HuH-7 (cell line): Measurements from ENCODE around the gene FABP6.
A peak's percentile ranks its signal among the peaks of the same experiment; 100 is the strongest.
"Not testable (repeated sequence)": the region's sequence is repeated elsewhere in the genome, so short reads cannot be mapped to it uniquely, and the experiment has no call there.

Source experiments
- DNase-seq: peaks from one replicate; pipeline ENCODE4 v3.0.0; 2011; ENCODE audit warnings: low spot score

The FABP6 gene, protein sequence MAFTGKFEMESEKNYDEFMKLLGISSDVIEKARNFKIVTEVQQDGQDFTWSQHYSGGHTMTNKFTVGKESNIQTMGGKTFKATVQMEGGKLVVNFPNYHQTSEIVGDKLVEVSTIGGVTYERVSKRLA

GRCh38 chr5:160229190-160229742 lies at the start of gene FABP6:
FABP6 (plus strand) TSS chr5:160229506; CDS start chr5:160229558, 52 bp downstream.
- DNase-seq, result no peak

DNA sequence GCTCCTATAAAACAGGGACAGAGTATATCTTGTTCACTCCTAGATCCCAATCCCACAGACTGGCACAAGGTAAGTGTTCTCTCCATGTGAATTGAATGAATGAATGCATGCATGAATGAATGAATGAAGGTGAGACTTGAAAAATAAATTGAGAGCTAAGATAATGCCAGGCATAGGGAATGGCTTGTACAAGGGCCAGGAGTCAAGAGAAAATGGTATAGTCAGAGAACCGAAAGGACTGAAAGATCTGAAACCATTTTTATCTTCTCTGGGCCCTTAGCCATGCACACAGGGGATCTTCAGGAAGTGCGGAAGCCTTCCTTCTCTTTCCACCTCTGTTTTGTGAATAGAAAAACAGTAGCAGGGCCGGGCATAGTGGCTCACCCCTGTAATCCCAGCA lies 48.4 kb upstream of the FABP6 start:
- DNase-seq, result no peak

DNA sequence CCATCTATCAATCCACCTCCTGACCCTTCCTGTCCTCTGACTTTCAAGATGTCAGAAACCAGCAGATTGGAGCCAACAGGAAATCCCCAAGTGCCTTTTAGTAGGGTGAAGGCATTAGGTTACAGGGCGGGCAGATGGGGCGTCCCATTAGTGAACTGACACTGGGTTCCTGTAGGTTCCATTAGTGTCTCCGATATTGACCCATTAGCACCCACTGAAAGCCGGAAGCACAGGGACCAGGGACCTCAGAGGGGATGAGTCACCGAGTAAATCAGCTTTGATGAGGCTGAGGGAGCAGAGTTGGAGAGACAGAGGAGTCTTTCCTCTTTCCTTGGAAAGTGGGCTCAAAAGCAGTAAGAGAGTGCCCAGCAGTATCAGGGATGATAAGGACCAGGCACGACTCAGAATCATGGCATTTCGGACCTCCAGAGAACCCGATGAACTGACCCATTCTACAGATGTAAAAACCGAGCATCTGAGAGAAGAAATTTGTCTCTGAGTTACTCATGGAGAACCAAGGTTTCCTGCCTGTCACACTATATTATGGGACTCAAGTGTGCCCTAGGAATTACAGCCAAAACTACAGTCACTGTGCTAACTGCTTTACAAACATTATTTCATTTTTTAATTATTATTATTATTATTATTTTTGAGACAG lies 47.2 kb upstream of the FABP6 start:
- DNase-seq, result no peak

DNA sequence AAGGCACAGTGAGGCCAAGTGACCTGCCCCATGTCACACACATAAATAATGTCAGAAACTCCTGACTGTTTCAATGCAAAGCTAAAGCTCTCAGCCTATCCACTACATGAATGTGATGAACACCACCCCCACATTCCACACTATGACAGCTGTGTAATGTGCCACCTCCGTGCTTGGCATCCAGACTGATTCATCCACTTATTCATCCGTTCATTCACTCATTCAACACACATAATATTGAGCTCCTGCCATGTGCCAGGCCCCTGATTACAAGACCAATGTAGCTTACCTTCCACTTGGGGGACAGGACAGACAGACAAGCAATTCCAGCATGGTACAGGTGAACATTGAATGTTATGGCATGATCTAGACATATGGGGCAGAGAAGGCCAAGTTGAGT lies 46.2 kb upstream of the FABP6 start:
- no peak for DNase-seq

DNA sequence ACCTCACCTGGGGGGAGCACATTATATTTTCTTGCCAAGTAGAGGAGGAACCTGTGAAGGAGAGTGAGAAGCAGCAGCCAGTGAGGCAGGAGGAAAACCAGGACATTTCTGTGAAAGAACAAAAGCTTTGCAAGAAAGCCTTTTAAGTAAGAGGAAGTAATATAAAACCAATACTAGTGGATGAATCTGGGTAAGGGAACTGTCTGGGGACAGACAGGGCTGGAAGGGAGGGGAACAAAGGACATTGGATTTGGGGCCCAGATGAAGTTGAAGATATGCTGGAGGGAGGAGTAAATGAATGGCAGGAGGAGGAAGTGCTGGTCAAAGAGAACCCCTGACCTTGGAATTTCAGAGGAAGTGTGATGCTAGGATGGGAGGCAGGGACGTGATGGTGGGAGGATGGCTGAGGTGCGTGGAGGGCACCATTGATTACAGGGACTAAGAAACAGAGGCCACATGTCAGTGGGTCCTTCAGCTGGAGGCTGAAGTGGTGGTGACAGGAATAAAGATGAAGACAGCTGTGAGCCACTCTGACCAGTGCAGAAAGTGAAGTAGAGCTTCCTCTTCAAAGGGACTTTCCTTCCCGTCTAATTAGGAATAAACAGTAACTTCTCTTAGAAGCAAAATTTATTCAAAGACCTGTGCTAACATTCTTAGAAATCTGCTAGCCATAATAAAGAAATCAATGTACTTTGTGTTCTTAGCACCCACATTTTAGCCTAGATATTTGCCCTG lies 43.5 kb upstream of the FABP6 start:
- no peak for DNase-seq

- no peak for DNase-seq
These were observed 42.8 kb upstream of the FABP6 start for GRCh38 chr5:160186480-160186879.

- DNase-seq, result no peak
These were observed 42.2 kb upstream of the FABP6 start for GRCh38 chr5:160187091-160187490.

DNA sequence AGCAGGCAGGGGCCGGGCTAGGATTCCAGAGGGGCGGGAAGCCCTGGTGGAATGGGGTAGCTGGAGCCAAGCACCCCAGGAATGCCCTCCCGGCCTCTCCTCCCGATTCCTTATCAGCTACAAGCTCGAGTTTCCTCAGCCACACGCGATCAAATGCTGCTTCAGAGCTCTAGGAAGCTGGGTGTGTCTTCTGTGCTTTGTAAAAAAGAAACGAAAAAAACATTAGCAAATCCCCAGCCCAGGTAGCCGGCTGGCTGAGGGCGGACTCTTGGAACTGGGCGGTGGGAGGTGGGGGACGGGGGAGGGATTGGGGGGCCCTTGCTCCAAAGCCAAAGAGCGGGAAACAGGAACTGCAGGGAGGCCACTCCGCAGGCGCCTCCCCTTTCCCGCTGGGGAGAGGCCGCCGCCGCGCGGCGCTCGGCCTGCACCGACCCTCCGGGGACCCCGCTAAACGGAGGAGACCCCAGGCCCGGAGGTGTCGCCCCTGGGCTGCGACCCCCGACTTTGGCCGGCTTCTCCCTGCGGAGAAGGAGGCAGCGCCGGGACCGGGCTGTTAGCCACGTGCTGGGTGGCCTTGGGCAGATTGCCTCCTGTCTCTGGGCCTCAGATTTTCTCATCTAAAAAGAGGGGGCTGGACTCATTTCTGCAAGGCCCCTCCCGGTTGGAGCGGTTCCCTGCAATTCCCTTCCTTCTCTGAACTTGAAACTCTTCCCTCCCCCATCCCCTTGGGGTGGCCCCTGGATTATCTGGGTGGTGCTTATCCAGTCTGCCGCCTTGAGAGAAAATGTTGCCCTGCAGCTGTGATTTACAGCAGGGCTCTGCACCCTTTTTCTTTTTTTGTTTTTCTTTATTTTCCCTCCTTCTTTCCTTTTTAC lies 40.9 kb upstream of the FABP6 start:
- peak; percentile 64 for DNase-seq

DNA sequence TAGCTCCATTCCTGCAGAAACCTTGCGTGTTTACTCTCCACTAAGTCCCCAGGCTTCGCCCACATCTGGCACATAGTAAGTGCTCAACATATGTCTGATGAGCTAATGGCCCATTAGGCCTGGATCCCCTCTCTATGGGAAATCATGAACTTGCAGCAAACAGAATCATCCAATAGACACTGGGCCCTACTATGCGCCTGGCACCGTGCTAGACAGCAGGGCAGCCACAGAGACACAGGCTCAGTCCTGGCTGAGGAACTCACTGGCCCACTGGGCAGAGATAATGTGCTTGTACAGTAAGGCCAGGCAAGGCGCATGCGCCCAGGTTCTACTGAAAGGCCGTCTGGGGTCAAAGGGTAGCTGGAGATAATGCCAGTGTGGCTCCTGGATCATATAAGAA lies 36.9 kb upstream of the FABP6 start:
- no peak for DNase-seq

DNA sequence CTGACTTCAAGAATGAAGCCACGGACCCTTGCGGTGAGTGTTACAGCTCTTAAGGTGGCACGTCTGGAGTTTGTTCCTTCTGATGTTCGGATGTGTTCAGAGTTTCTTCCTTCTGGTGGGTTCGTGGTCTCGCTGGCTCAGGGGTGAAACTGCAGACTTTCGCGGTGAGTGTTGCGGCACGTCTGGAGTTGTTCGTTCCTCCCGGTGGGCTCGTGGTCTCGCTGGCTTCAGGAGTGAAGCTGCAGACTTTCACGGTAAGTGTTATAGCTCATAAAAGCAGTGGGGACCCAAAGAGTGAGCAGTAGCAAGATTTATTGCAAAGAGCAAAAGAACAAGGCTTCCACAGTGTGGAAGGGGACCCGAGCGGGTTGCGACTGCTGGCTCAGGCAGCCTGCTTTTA lies 36.2 kb upstream of the FABP6 start:
- not testable (repeated sequence) for DNase-seq

DNA sequence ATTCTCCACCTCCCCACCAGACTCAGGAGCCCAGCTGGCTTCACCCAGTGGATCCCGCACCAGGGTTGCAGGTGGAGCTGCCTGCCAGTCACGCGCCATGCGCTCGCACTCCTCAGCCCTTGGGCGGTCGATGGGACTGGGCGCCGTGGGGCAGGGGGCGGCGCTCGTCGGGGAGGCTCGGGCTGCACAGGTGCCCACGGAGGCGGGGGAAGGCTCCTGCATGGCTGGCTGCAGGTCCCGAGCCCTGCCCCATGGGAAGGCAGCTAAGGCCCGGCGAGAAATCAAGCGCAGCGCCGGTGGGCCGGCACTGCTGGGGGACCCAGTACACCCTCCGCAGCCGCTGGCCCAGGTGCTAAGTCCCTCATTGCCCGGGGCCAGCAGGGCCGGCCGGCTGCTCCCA lies 35.5 kb upstream of the FABP6 start:
- not testable (repeated sequence) for DNase-seq

- DNase-seq, result no peak
These were observed 31.8 kb upstream of the FABP6 start for GRCh38 chr5:160197341-160198144.

- DNase-seq, result no peak
These were observed 31.2 kb upstream of the FABP6 start for GRCh38 chr5:160198146-160198545.

GRCh38 chr5:160198841-160199409 lies 30.4 kb upstream of the FABP6 start:
- DNase-seq, result no peak

DNA sequence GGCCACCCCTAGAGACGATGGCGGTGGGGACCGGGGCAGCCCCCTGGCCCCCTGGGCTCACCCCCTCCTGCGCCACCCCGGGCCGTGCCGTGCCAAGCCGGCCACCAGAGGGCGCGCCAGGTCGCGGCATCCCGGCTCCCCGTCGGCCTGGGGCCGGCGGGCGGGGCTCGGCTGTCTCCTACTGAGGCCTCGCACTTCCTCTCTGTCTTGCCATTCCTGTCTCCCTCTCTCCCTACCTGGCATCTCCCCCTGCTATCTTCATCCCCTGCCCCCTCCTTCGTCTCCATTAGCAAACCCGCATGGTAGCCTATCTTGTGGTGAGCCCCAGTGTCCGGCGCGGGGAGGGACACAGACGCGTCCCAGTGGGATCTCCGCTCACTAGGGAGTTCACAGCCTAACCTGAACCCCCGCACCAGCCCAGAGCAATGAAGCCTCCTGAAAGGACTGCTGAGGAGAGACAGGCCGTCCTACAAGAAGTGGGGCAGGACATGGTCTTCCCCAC lies 29.8 kb upstream of the FABP6 start:
- peak; percentile 91 for DNase-seq

DNA sequence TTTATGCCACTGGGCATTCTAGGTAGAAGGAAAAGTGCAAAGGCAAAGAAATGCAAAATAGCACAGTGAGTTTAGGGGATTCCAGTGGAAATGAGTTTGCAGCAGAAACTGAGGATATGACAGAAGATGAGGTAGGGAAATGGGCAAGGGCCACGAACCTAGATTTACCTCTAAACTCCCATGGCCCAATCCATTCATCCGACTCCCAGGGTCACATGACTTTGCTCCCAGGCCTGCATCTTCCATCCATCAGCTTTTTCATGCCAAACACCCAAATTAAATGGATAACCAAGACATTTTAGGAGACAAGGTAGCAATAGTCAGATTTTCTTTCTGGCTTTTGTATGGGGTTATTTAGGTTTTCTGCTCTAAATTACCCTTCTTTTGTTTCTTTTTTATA lies 22.2 kb upstream of the FABP6 start:
- no peak for DNase-seq

DNA sequence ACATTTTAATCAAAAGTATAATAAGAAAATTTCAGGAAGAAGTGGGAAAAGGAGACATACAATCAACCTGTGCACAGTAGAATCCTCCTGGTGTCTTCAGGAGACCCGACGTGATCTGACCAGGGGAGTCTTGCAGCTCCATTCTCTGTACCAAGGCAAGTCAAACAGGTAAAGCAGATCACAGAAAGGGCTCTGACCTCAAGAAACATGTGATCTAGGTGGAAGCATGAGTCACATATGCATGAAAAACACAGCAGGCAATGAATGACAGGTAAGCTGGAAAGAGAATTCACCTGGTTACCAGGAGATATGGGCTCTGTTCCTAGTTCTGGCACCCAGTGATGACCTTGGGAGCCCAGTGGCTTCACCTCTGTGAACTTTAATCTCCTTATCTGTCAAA lies 19.4 kb upstream of the FABP6 start:
- DNase-seq, result no peak

- DNase-seq, result no peak
These were observed 18.7 kb upstream of the FABP6 start for GRCh38 chr5:160210606-160211005.

GRCh38 chr5:160211352-160211751 lies 18.0 kb upstream of the FABP6 start:
- no peak for DNase-seq

DNA sequence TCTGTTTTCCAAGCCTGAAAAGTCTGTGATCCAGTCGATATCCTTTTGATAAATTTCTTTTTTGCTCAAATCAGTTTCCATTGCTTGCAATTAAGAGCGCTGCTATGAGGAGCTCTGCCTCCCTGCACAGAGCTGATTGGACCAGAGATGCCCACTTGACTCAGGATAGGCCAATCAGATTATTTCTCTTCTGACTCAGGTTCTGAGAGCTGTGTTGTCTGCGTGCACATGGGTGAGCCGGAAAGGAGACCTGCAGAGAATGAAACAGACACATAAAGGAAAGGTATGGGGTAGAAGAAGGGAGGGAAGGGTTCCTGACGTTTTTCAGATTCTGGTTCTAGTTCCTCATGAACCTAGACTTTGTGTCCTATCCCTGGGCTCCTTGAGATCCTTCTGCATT lies 15.8 kb upstream of the FABP6 start:
- no peak for DNase-seq

DNA sequence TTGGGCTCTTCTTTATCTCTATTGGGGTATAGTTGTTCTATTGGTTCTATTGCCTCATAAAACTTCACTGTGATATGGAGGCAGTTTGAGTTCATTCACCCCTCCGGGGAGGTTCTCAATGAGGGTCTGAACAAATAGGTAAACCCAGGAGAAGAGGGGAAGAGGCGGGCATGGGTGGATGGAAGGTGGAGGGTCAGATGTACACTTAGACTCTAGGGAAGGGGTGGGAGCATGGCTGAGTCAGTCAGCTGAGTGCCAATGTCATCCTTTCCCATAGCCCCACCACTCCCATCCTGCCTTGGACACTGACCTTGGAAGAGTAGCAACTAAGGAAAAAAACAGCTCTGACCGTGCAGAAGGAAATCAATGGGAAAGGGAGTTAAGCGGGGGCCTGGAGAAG lies 9.9 kb upstream of the FABP6 start:
- DNase-seq, result no peak
